ENCODE results near the gene SPATA9. TPM values are rescaled to one million over a fixed set of nuclear protein-coding genes. Genes with fewer than 3 reads are reported as not detected.

SPATA9 gene, protein sequence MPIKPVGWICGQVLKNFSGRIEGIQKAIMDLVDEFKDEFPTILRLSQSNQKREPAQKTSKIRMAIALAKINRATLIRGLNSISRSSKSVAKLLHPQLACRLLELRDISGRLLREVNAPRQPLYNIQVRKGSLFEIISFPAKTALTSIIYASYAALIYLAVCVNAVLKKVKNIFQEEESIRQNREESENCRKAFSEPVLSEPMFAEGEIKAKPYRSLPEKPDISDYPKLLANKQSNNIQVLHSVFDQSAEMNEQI
- not detected for total RNA-seq

DNA sequence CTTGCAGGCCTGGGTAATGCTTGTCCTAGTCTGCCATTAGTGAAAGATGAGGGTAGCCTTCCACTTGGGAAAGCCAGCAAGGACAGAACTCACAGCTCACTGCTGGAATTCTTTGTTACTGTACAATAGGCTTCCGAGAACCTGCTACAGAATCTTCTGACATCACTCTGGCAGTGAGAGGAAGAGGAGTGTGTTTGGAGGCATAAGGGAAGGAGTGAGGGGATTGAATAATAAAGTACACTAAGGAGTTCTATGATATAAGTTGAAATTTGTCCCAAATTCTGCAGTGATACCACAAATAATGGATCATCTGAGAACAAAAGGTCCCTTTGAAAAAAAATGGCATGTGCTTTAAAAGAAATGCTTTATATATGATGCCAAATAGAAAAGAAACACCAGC, at the start of gene SPATA9:
SPATA9 (minus strand) TSS at position 101 of the 400 bp plus-strand sequence. CDS start 137 bp downstream, outside the sequence.
- POLR2A ChIA-PET: no interaction called here
- H3K9me3 Mint-ChIP-seq (ENCODE audit: low read depth): no peaks in the 10 kb centered on the region
- no peak for ATAC-seq
- H3K4me1 Mint-ChIP-seq: no peaks in the 10 kb centered on the region
- intact Hi-C loops (cut with DNase I, micrococcal nuclease): no loop called here
- H3K27me3 Mint-ChIP-seq: no peaks in the 10 kb centered on the region
- no peak for DNase-seq
- H3K36me3 Mint-ChIP-seq (ENCODE audit: low read depth): no peaks in the 10 kb centered on the region
- H3K27ac Mint-ChIP-seq: no peak within 1 kb of the TSS
- no peak within 1 kb of the TSS for H3K4me3 Mint-ChIP-seq
- CTCF ChIA-PET: no interaction called here

DNA sequence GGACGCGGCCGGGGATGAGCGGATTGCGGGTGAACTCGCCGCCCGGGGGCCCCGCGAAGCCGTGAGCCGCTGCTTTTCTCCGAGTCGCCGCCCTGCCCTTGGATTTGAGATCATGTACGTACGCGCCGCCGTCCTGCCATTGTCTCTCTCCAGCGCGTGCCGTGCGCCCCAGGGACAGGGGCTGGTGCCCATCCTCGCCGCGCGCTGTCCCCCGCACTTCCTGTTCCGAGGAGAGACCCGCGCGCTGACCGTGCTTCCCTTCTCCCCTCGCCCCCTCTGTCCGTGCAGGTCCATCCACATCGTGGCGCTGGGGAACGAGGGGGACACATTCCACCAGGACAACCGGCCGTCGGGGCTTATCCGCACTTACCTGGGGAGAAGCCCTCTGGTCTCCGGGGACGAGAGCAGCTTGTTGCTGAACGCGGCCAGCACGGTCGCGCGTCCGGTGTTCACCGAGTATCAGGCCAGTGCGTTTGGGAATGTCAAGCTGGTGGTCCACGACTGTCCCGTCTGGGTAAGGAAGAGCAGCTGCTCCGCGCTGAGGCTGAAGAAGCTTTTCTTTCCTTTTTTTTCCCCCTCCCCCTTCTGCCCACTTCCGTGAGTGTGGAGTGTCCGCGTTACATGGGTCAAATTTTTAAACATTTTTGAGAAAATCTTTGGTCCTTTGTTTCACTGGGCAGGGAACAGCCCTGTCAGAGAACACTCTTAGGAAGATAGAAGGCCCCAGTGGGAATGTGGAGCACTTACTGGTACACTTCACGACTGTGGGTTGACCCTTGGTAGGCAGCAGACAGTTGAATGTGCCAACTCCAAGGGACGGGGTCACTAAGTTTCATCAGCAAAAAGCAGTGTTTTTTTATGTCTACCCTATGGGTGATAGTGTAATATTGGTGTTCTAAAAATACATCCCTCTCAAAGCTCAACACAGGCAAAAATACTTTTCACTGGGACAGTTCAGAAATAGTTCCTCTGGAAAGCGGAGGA, 49.1 kb upstream of the SPATA9 start:
- Mint-ChIP-seq H3K36me3 (ENCODE audit: low read depth) (peaks cover 1% of the 10 kb centered on the region), H3K27ac (peak overlapping the region; percentile 72), H3K4me3 (peak overlapping the region; percentile 75), H3K4me1 (peaks cover 57% of the 10 kb centered on the region), H3K27me3 (peaks cover 33% of the 10 kb centered on the region), H3K9me3 (ENCODE audit: low read depth) (no peaks in the 10 kb centered on the region)
- ATAC-seq (peak; percentile 26), DNase-seq (no peak)
- intact Hi-C loops (cut with DNase I, micrococcal nuclease): loop anchor here (1.0 to 2.0 kb wide), 2 partner anchors 29 to 88 kb away; no protein-coding TSS in a partner anchor
- POLR2A ChIA-PET: interaction anchor here (0.6 to 1.0 kb wide), 2 partner anchors 85 to 177 kb away, joined by 3 read pairs; partner anchors contain the start of genes ARSK and RFESD
- CTCF ChIA-PET: interaction anchor here (0.5 to 2.5 kb wide), 8 partner anchors 8 to 133 kb away, joined by 3 to 10 read pairs (median 6); no protein-coding TSS in a partner anchor

DNA sequence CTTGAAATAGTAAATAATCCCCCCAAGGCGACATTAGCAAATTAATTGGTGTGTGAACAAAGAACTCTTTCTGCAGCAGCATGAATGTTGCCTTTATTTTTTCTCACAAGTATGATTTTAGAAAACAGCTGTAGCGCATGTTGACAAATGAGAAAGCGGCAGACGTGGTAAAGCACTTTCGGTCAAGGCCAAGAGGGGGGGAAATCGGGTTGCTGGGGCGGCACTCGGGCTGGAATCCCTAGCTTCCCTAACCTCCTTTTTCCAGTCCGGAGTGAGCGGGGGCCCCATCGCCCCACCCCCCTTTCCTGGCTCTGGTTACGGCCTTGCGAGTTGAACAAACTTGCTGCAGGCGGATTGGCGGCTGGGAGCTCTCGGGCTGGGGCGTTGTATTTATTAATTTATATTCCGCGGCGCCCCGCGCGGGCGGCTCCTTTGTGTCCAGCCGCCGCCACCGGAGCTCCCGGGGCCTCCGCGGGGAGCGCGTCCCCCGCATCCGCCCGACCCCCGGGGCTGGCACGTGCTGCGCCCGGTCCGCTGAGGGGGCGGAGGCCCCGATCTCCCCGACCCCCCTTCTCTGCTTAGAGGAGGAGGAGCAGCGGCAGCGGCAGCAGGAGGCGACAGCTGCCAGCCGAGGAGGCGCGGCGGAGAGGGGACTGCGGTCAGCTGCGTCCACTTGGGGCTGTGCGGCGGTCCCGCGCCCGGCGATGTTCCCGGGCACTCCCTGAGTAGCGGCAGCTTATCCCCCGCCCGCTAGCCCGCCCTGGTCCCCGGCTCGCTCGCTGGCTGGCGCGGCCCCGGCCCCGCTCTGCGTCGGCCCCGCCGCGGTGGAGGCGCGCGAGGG, 48.2 kb upstream of the SPATA9 start, which contains the start of gene RHOBTB3:
RHOBTB3 (plus strand) TSS at position 607 of the 841 bp plus-strand sequence. CDS start 347 bp downstream, outside the sequence.
- peaks cover 33% of the 10 kb centered on the region for H3K27me3 Mint-ChIP-seq
- ATAC-seq: peak; percentile 52
- H3K36me3 Mint-ChIP-seq (ENCODE audit: low read depth): peaks cover 1% of the 10 kb centered on the region
- peak; percentile 62 for DNase-seq
- ChIA-PET CTCF (interaction anchor here (0.6 to 2.5 kb wide), 9 partner anchors 8 to 108 kb away, joined by 3 to 10 read pairs (median 5); no protein-coding TSS in a partner anchor), POLR2A (interaction anchor here (0.6 to 1.0 kb wide), 2 partner anchors 84 to 176 kb away, joined by 3 read pairs; partner anchors contain the start of genes ARSK and RFESD)
- H3K4me3 Mint-ChIP-seq: peak within 1 kb of the TSS; percentile 75
- intact Hi-C loops (cut with DNase I, micrococcal nuclease): loop anchor here in 1 of 2 experiments (1.0 kb wide), 2 partner anchors 15 to 87 kb away; no protein-coding TSS in a partner anchor
- H3K4me1 Mint-ChIP-seq: peaks cover 64% of the 10 kb centered on the region
- peak within 1 kb of the TSS; percentile 72 for H3K27ac Mint-ChIP-seq
- no peaks in the 10 kb centered on the region for H3K9me3 Mint-ChIP-seq (ENCODE audit: low read depth)

DNA sequence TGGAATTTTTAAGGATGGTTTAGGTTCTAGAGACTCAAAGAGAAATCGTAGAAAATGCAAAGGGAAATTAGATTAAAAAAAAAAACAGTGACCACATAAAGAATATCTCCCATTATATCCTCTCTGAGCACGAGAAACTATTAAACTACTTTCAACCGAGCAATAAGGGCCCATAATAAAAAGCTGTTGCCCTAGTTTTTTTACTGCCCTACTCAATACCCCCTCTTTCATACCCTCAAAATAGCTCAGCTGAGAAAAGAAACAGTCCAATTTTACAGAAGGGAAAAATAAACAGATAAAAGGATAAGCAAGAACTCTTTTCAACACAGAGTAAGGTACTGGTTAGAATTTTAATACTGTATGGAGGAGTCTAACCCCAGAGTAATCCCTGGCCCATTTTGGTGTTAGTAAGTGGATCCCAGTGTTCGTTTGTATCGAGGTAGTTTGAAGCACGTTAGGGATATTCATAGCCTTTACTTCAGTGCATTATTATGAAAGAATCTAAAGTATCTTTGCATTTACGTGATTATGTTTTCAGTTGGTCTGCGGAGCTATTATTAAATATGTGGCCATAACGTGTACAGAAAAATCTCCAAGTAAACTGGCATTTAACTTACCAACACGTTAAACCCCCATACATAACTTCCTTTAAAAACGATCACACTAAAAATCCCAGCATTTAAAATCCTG, 47.4 kb upstream of the SPATA9 start:
- ChIA-PET CTCF (interaction anchor here (0.6 to 2.2 kb wide), 6 partner anchors 12 to 82 kb away, joined by 3 to 10 read pairs (median 4); no protein-coding TSS in a partner anchor), POLR2A (interaction anchor here (1.0 kb wide), 1 partner anchor 84 kb away, joined by 3 read pairs; the partner anchor contains the start of gene RFESD)
- intact Hi-C loops (cut with DNase I, micrococcal nuclease): loop anchor here in 1 of 2 experiments (1.0 kb wide), 1 partner anchor 14 kb away; no protein-coding TSS in a partner anchor
- ATAC-seq (no peak), DNase-seq (no peak)
- Mint-ChIP-seq H3K9me3 (ENCODE audit: low read depth) (no peaks in the 10 kb centered on the region), H3K4me1 (peaks cover 62% of the 10 kb centered on the region), H3K27me3 (peaks cover 32% of the 10 kb centered on the region), H3K4me3 (peak overlapping the region; percentile 75), H3K27ac (peak overlapping the region; percentile 64), H3K36me3 (ENCODE audit: low read depth) (peaks cover 1% of the 10 kb centered on the region)

DNA sequence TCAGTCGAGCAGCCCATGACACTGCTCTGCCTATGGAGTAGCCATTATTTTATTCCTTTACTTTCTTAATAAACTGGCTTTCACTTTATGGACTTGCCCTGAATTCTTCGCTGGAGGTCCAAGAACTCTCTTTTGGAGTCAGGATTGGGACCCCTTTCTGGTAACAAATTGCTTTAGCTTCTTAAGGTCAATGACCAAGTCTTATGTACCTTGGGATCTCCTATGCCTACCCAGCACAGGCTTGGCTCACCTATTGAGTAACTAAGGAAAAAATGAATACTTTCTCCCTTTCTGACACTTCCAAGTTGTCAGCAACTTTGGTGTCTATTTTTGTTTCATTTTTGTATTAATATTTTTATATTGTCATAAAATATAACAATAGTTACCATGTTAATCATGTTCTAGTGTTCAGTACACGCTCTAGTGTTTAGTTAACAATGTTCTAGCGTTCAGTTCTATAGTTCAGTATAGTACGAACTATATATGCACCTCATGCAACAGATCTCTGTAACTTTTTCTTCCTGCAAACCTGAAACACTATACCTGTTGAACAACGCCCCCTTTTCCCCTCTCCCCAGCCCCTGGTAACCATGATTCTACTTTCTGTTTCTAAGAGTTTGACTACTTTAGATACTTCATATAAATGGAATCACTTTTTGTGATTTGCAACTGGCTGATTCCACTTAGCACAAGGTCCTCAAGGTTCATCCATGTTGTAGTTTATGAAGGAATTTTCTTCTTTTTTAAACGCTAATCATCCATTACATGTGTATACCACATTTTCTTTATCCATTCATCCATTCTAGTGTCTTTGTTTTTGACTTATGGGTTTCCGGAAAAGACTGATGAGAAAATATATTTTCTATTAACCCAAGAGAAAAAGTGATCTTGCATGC, 46.6 kb upstream of the SPATA9 start:
- peaks cover 57% of the 10 kb centered on the region for H3K4me1 Mint-ChIP-seq
- H3K36me3 Mint-ChIP-seq (ENCODE audit: low read depth): peaks cover 1% of the 10 kb centered on the region
- ChIA-PET POLR2A (no interaction called here), CTCF (no interaction called here)
- DNase-seq: no peak
- no peak overlapping the region for H3K4me3 Mint-ChIP-seq
- peaks cover 29% of the 10 kb centered on the region for H3K27me3 Mint-ChIP-seq
- ATAC-seq: peak; percentile 20
- no peak overlapping the region for H3K27ac Mint-ChIP-seq
- H3K9me3 Mint-ChIP-seq (ENCODE audit: low read depth): no peaks in the 10 kb centered on the region
- intact Hi-C loops (cut with DNase I, micrococcal nuclease): loop anchor here in 1 of 2 experiments (1.0 kb wide), 1 partner anchor 13 kb away; no protein-coding TSS in a partner anchor

DNA sequence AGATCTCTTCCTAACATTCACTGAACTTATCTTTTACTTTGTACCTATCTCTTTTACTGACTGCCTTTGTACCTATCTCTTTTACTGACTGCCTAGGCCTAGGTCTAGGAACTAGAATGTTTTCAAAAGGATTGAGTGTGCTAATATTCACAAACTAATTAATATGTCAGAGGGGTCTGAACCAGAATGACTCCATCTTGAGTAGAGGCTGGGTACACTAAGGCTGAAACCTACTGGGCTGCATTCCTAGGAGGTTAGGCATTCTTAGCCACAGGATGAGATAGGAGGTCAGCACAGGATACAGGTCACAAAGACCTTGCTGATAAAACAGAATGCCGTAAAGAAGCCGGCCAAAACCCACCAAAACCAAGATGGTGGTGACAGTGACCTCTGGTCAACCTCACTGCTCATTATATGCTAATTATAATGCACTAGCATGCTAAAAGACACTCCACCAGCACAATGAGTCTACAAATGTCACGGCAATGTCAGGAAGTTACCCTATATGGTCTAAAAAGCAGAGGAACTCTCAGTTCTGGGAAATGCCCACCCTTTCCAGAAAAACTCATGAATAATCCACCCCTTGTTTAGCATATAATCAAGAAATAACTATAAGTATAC, 45.8 kb upstream of the SPATA9 start:
- intact Hi-C loops (cut with DNase I, micrococcal nuclease): no loop called here
- ATAC-seq (peak; percentile 57), DNase-seq (no peak)
- no peaks in the 10 kb centered on the region for H3K9me3 Mint-ChIP-seq (ENCODE audit: low read depth)
- peak overlapping the region; percentile 0 for H3K27ac Mint-ChIP-seq
- peaks cover 1% of the 10 kb centered on the region for H3K36me3 Mint-ChIP-seq (ENCODE audit: low read depth)
- no peak overlapping the region for H3K4me3 Mint-ChIP-seq
- ChIA-PET POLR2A (no interaction called here), CTCF (interaction anchor here (1.4 kb wide), 1 partner anchor 82 kb away, joined by 3 read pairs; the partner anchor contains the start of gene RFESD)
- H3K27me3 Mint-ChIP-seq: peaks cover 26% of the 10 kb centered on the region
- H3K4me1 Mint-ChIP-seq: peaks cover 63% of the 10 kb centered on the region

DNA sequence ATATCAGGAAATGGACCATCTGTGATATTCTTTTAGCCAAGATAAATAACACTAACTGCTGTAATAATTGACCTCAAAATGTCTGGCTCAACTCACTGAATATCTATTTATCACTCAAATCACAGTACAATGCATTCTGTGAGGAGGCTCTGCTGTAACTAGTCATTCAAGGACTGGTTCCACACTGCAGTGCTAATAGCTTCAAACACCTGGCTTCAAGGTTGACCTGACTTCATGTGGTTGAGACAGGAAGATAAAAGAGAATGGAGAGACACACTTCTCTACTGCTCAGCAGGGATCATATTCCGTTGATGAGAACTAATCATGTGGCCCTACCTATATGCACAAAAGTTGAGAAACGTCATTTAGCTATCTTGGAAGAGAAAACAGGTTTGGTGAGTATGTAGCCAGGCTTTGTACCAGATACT, 45.0 kb upstream of the SPATA9 start:
- Mint-ChIP-seq H3K4me1 (peaks cover 65% of the 10 kb centered on the region), H3K36me3 (ENCODE audit: low read depth) (peaks cover 1% of the 10 kb centered on the region), H3K27ac (peak overlapping the region; percentile 0), H3K9me3 (ENCODE audit: low read depth) (no peaks in the 10 kb centered on the region), H3K4me3 (no peak overlapping the region), H3K27me3 (peaks cover 20% of the 10 kb centered on the region)
- DNase-seq (no peak), ATAC-seq (no peak)
- ChIA-PET POLR2A (no interaction called here), CTCF (interaction anchor here (1.1 to 1.4 kb wide), 2 partner anchors 53 to 81 kb away, joined by 3 read pairs; partner anchors contain the start of gene RFESD)
- intact Hi-C loops (cut with DNase I, micrococcal nuclease): no loop called here

DNA sequence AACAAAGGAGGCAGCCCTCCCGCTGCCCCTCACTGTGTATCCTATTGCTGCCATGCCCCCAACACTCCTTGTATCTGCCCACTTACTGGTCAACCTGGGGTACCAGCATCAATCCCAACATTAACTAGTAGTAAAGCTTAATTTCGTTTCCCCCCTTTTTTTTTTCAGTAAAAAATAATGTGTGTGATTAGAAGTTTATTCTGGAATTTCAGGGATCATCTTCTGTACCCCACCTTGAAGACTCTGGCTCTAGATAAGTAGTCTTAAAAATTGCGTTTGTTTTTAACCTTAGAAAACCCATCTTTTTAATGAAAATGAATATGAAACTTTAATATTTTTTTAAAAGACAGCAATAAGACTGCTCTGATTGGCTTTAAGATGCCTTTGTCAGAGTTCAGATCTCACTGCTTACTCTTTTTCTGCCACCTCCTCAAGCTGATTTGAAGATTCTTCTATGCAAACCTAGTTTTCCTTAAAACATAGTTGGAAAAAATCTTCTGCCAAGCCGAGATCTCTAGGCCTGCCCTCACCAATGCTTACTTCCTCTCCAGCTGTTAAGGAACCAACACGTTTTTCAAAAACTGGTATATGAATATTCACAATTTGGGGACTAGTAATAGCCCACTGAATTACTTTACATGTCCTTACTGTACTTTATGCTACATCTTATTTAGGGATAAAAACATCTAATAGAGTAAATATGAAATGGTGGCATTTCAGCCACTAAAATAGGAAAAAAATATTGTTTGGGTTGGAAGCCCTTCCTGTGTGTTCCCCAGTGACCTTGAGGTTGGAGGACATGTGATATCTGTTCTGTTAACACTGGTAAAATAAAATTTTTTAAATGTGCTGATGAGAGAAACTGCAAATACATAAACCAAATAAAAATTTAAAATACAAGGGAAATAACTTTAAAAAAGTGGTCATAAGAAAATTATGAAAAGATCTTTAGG, 44.3 kb upstream of the SPATA9 start:
- CTCF ChIA-PET: interaction anchor here (0.6 to 1.4 kb wide), 4 partner anchors 14 to 130 kb away, joined by 3 to 4 read pairs (median 3); partner anchors contain the start of gene RFESD
- Mint-ChIP-seq H3K4me1 (peaks cover 62% of the 10 kb centered on the region), H3K4me3 (no peak overlapping the region)

More for the DNA sequence above, 44.3 kb upstream of the SPATA9 start:
- Mint-ChIP-seq H3K9me3 (ENCODE audit: low read depth) (no peaks in the 10 kb centered on the region), H3K36me3 (ENCODE audit: low read depth) (peaks cover 1% of the 10 kb centered on the region), H3K27me3 (peaks cover 15% of the 10 kb centered on the region), H3K27ac (no peak overlapping the region)
- DNase-seq (no peak), ATAC-seq (no peak)
- POLR2A ChIA-PET: no interaction called here
- intact Hi-C loops (cut with DNase I, micrococcal nuclease): no loop called here

Data from activated CD4-positive, alpha-beta T cell treated with anti-CD3 and anti-CD28 coated beads for 36 hours (primary cell).